HG02870 (cell line): ENCODE results near the gene CDH7.

Experiments used
- ATAC-seq: cut with Tn5 transposase; IDR thresholded peaks from one replicate; pipeline ENCODE4 v1.9.1; 2021; ENCODE audit warnings: mild to moderate bottlenecking, moderate library complexity; ENCODE audit not compliant: unreplicated experiment

Gene CDH7

GRCh38 chr18:65750389-65751154 lies at the start of gene CDH7:
TSS of gene CDH7 (plus strand) at chr18:65751012. CDS start at chr18:65762843, 11,831 bp downstream.
- ATAC-seq, result no peak

- no peak for ATAC-seq
Observed at GRCh38 chr18:65704046-65704445, 46.8 kb upstream of the CDH7 start.

GRCh38 chr18:65706646-65707045 lies 44.2 kb upstream of the CDH7 start:
- no peak for ATAC-seq

GRCh38 chr18:65711493-65711892 lies 39.3 kb upstream of the CDH7 start:
- ATAC-seq, result no peak

GRCh38 chr18:65721619-65722018 lies 29.2 kb upstream of the CDH7 start:
- no peak for ATAC-seq

GRCh38 chr18:65725251-65726050 lies 25.4 kb upstream of the CDH7 start:
- no peak for ATAC-seq

- ATAC-seq, result no peak
Observed at GRCh38 chr18:65735155-65735554, 15.7 kb upstream of the CDH7 start.

GRCh38 chr18:65737471-65737955 lies 13.3 kb upstream of the CDH7 start:
- ATAC-seq, result no peak

GRCh38 chr18:65746936-65747335 lies 3.9 kb upstream of the CDH7 start:
- ATAC-seq, result no peak

GRCh38 chr18:65748321-65748720 lies 2.5 kb upstream of the CDH7 start:
- no peak for ATAC-seq

- ATAC-seq, result no peak
Observed at GRCh38 chr18:65749841-65750240, 971 bp upstream of the CDH7 start.

GRCh38 chr18:65751155-65752085 lies 608 bp downstream of the CDH7 start:
- ATAC-seq, result no peak

- ATAC-seq, result no peak
Observed at GRCh38 chr18:65752625-65753325, 2.0 kb downstream of the CDH7 start.

- ATAC-seq, result no peak
Observed at GRCh38 chr18:65753520-65753919, 2.7 kb downstream of the CDH7 start.

GRCh38 chr18:65754121-65754520 lies 3.3 kb downstream of the CDH7 start:
- ATAC-seq, result no peak

- no peak for ATAC-seq
Observed at GRCh38 chr18:65755616-65756015, 4.8 kb downstream of the CDH7 start.

GRCh38 chr18:65760457-65760856 lies 9.6 kb downstream of the CDH7 start:
- no peak for ATAC-seq

GRCh38 chr18:65761636-65762295 lies 11.0 kb downstream of the CDH7 start:
- no peak for ATAC-seq

- ATAC-seq, result no peak
Observed at GRCh38 chr18:65762556-65762955, 11.7 kb downstream of the CDH7 start.

- ATAC-seq, result no peak
Observed at GRCh38 chr18:65767406-65767805, 16.6 kb downstream of the CDH7 start.
